SK-N-MC (cell line): ENCODE data around the gene ZDHHC16.

Experiments
- EZH2 ChIP-seq: fragments of 200-600 bp; sonication (generic); IDR thresholded peaks from one replicate; pipeline ENCODE4 v1.6.1; 2017; ENCODE audit warnings: antibody characterized with exemption
- POLR2AphosphoS5 ChIP-seq: IDR thresholded peaks from 2 replicates; pipeline ENCODE4 v1.6.1; 2012; ENCODE audit warnings: mild to moderate bottlenecking, low read depth, low read length, borderline replicate concordance

GRCh38 chr10:97411406-97411805 is 34.6 kb upstream of the ZDHHC16 start:
- TF ChIP-seq EZH2: no peak
- no peak for TF ChIP-seq POLR2AphosphoS5
